GM19193 (cell line): ENCODE results near the gene RIMS4.

ENCODE experiments used
- POLR2A ChIP-seq: IDR thresholded peaks from 4 replicates; pipeline ENCODE4 v1.6.1; 2011; ENCODE audit not compliant: insufficient read depth, insufficient read length; ENCODE audit errors: extremely low read depth

The RIMS4 gene

DNA sequence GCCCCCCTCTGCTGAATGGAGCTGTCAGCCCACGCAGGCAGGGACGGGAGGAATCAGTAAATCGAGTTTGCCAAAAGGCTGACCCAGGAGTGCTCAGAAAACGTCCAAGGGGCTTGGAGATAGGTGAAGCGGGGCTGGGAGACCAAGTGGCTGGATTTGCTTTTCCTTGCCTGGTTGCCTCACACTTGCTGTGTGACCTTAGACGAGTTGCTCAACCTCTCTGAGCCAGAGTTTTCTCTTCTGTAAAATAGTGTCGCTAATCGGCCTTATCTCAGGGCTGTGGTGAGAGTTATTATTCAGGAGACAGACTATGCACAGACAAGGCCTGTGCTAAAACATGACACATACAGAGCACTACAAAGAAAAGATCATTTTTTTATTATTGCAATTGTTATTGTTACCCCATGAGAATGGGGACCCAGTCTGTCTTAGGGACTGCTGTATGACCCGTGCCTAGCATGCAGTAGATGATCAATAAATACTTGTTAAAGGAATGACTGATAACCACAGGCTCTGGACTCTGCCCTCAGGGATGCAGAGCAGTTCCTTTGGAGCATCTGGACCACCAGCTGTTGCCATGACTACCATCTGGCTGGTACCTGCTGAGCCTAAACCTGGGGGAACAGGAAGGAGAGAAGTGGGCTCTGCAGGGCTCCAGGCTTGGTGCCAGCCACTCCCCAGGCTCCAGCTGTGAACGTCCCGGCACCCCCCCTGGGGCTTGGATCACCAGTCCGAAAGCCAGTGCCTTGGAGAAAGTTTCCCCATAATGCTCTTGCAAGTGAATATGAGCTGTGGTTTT lies 63.8 kb downstream of the RIMS4 start:
- no peak for TF ChIP-seq POLR2A

DNA sequence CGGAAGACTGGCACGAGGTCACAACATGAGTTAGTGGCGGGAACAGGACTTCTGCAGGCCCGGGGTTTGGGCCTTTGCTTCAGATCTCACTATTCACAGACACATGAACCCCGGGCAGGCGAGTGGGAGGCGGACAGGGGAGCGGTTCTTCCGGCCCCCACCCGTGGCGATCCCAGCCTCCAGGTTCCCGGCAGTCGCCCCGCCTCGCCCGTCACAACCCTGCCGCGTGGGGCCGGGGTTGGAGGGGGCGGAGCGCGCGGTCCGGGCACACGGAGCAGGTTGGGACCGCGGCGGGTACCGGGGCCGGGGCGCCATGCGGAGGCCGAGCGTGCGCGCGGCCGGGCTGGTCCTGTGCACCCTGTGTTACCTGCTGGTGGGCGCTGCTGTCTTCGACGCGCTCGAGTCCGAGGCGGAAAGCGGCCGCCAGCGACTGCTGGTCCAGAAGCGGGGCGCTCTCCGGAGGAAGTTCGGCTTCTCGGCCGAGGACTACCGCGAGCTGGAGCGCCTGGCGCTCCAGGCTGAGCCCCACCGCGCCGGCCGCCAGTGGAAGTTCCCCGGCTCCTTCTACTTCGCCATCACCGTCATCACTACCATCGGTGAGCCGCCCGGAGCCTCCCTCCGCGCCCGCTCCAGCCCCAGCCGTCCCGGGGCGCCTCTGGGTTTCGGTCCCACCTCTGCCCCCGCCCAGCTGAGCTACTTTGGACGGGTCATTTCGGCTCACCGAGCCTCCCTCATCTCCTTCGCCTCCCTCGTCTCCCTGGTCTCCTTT lies 64.6 kb downstream of the RIMS4 start, which contains the start of gene KCNK15:
Gene KCNK15, plus strand, starts transcription at position 268 of the 769 bp plus-strand sequence. Its CDS starts 46 bp downstream, at position 314.
- TF ChIP-seq POLR2A: no peak

DNA sequence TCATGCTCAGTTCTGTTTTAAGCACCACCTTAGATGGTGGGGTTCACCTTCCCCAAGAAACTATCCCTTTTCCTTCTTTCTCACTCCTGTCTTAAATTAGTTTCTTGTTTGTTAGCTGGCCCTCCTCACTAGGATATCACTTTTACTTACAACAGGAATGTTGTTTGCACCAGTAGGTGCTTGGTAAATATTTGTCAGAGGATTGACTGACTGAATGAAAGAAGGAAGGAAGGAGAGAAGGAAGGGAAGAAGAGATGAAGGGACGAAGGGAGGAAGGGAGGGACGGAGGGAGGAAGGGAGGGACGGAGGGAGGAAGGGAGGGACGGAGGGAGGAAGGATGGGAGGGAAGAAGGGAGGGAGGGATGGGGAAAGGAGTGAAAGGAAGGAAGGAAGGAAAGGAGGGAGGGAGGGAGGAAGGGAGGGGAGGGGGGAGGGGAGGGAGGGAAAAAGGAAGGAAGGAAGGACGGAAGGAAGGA lies 65.2 kb downstream of the RIMS4 start:
- no peak for TF ChIP-seq POLR2A

DNA sequence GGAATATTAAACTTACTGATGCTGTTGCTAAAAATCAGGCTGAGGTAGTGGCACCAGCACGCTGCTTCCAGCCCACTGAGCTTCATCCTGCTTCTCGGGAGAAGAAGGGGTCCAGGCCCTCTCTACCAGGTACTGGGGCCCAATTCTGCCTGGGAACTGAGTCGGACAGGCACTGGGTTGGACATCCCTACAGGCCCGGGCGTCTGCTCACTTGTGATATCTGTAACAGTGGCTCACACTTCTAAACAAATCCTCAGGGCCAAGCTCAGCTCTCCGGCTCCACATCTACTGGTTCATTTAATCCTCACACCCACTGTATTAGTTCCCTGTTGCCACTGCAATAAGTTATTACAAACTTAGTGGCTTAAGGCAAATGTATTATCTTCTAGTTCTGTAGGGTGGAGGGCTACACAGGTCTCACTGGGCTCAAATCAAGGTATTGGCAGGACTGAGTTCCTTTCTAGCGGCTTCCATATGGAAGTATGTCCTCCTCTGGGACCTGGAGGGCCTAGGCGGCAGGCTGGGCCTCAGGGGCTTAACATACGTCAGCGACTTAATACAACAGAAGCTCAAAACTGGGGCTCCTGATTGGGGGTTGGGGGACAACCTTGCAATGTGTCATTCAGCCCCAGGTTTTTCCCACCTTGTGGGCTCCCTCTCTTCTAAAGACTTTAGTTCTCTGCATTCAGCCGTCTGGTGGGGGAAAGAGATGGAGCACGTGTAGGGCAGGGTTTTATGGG lies 66.3 kb downstream of the RIMS4 start:
- no peak for TF ChIP-seq POLR2A

DNA sequence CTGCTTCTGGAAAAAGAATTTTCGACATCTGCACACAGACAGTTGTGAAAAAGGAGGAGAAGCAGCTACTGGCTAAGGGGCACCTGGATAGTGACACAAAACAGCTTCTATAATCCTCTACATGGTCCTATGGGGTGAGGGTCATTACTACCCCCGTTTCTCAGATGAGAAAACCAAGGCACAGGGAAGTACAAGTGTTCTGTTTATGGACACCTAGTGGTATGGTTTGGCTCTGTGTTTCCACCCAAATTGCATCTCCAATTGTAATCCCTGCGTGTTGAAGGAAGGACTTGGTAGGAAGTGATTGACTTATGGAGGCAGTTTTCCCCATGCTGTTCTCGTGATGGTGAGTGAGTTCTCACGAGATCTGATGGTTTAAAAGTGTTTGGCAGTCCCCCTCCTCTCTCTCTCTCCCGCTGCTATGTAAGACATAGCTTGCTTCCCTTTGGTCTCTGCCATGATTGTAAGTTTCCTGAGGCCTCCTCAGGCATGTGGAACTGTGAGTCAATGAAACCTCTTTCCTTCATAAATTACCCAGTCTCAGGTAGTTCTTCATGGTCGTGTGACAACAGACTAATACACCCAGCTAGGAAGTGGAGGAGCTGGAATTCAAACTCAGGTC lies 67.2 kb downstream of the RIMS4 start:
- TF ChIP-seq POLR2A: no peak

DNA sequence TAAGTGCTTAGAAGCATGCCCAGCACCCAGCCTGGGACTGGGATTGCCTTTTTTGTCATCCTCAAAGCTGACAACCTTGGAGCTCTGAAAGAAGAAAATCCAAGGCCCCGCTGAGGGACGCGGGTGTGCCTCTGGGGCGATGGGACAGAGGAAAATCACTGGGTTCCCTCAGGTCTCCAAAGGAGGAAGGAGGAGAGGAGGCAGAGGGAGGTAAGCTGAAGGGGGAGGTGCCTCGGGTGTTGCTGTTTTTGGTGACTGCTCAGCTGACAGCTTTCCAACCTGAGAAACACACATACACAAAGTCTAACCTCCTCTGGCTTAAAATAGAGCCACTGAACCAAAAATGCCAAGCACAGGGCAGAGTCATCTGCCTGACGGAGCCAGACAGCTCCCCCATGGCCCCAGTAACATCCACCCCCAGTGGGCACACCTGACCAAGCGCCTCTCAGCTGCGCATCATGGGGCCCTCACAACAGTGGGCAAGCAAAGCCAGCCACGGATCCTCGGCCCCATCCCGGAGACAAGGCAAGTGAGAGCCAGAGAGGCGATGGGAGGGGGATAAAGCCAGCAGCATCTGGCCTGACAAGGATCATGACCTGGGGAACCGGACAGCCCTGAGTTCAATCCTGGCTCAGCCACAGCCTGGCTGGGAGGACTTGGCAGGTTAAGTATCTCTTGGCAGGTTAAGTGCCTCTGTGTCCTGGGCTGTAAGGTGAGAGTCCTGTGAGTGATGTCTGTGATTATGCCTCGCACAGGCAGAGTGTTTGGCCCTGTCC lies 67.9 kb downstream of the RIMS4 start:
- TF ChIP-seq POLR2A: no peak

DNA sequence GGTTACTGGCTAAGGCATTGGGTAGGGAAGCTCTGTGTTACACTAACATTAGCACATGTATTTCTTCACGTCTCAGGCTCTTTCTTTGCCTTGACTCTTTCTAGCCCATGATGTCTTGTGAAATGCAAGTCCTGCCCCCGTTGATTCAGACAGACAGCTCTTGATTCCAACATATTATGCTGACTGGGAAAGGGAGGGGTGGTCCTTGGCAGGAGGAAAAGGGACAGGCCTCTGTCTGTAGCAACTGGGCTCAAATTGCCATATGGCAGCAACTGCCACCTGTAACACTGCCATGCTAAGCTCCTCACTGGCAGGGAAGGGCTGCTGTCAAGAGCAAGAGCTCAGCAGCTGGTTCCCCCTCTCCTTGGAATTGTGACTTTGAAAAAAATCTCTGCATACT lies 70.4 kb downstream of the RIMS4 start:
- TF ChIP-seq POLR2A: no peak

DNA sequence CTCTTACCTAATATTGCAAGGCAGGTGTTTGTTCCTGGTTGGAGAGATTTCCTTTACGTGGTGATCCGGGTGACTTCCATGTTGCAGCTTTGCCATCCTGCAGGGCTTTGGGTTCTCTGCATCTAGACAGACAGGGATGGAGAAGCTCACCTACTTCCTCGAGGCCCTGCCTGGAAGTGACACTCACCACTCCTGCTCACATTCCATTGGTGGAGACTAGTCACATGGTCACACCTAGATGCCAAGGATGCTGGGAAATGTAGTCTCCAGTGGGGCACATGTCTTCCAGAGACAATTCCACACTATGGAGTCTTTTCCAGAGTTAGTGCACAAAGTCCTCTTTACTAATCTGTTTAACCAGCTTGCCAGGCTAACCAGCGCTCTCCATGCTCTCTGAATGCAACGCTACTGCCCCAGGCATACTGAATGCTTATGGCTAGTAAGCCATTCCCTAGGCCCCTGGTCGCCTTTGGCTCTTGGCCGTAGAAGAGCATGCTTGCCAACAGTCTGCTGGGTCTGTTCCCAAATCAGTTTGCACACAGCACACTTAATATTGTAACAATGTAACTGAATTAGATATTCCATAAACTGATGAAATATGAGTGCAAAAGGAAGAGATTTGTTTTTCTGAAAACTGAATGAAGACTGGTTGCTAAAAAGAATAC lies 71.4 kb downstream of the RIMS4 start:
- no peak for TF ChIP-seq POLR2A

DNA sequence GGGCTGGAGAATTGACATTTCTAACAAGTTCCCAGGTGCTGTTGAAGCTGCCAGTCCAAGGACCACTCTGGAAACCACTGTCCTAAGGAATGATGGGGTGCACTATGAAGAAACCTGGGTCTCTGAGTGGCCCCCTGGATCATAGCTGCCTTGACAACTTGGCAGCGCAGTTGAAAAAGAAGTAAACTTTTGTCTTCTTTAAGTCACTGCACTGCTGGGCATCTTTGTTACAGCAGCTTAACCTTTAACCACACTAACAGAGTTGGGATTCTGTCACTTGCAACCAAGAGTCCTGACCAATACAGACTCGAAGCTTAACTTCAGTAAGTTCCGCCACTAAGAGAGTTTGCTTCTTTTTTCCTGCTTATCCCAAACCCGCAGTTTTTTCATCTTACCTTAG lies 73.2 kb downstream of the RIMS4 start:
- TF ChIP-seq POLR2A: no peak

DNA sequence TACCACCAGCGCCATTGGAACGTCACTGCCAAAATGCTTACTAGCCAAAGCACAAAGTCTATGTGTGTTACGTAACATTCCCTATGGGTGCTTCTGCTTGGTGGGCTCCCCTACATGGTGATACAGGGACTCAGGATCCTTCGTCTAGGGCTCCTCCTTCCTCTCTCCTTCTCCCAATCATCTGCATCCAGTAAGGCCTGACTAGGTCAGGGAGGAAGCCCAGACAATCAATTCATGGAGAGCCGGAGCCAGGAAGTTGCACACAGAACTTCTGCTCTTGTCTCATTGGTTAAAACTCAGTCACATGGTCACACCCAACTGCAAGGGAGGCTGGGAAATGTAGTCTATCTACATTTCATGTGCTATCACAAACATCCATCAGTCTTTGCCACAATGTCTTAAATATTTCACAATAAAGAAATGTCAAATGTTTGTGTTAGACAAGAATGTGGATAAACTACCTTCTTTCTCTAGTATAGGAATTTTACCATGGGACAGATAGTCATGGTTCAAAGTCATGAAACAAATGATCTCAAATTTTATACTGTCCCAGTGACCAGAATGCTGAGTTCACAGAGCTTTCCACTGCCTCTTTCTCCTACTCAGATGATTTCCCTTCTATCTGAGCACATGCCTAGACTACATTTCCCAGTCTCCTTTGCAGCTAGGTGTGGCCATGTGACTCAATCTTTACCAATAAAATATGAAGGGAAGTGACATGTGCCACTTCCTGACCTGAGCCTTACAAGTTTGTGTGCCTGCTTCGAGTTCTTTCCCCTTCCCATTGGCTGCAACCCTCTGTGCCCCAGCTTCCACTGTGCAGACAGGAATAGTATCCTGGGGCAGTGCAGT lies 74.0 kb downstream of the RIMS4 start:
- TF ChIP-seq POLR2A: no peak

DNA sequence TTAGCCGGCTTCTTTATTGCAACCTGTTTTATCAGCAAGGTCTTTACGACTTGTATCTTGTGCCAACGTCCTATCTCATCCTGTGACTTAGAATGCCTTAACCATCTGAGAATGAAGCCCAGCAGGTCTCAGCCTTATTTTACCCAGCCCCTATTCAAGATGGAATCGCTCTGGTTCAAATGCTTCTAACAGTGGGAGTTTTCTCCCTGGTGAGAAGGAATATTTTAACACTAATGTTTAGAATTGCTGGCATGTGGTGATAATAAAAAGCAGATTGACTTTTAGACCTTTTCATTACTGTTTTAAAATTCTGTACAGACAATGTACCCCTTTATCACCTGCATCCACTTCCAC lies 74.6 kb downstream of the RIMS4 start:
- TF ChIP-seq POLR2A: no peak

DNA sequence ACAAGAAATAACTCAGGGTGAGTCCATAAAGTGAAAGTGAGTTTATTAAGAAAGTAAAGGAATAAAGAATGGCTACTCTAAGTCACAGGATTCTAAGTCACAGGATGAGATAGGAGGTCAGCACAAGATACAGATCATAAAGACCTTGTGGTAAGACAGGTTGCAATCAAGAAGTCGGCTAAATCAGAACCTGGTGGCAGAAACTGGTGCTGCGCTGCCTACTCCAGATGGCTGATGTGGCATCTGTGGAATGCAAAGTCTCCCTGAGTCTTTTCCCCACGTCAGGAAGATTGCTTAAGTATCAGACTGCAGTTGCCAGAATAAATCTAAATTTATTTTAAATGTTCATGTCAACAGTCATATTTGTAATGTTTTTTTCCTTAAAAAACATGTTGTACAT lies 75.4 kb downstream of the RIMS4 start:
- TF ChIP-seq POLR2A: no peak
